ENCODE results near the gene MECR.

MECR gene

DNA sequence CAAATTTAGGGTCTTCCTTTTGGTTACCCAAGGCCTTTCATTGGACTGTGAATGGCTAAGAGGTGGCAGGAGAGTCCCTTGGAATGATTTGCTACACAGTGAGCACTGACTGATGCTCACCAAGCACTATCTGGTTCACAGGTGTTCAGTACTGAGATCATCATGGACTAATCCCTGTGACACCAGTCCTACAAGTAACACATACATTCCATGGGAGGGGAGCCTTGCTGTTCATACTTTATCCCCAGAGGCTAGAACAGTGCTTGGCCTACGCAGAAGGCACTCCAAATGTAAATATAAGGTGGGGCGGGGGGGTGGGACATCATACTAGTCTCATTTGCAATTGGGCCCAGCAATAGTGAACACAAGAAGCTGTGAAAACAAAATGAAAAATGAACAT, 86.6 kb downstream of the MECR start:
- in situ Hi-C loops (cut with MboI; ENCODE audit: low sequenced_read_pairs), result no loop called here

- in situ Hi-C loops (cut with MboI; ENCODE audit: low sequenced_read_pairs), result no loop called here
Observed at GRCh38 chr1:29142714-29143113, 88.0 kb downstream of the MECR start.

Data from HL-60/S4 treated with retinoic acid at 250 ng/mL for 4 days and 3 days (cell line).